AG04449 (cell line): ENCODE measurements around the gene BAZ2B.

Experiments
- CTCF ChIA-PET: fragments of 350-600 bp; formaldehyde crosslinking; extraction: SDS; loops from one replicate; lab custom pipeline; 2021; ENCODE audit warnings: antibody characterized with exemption; lab: Yijun Ruan, JAX
- POLR2A ChIA-PET: fragments of 400-600, 350-600 bp; formaldehyde crosslinking; extraction: SDS; loops from one replicate; lab custom pipeline; 2020; ENCODE audit warnings: antibody characterized with exemption, inconsistent platforms; lab: Yijun Ruan, JAX
- DNase-seq: peaks from one replicate; pipeline ENCODE4 v3.0.0-alpha.2; 2010; ENCODE audit warnings: low read depth, low spot score
- H3K4me3 ChIP-seq: 2 replicates; pipeline ENCODE4 v1.5.1; 2011; ENCODE audit warnings: low read depth, mild to moderate bottlenecking, control low read depth, low read length
- CTCF ChIP-seq: IDR thresholded peaks from one replicate; pipeline ENCODE4 v1.5.1; 2011; ENCODE audit warnings: mild to moderate bottlenecking, moderate library complexity, low read length, control low read depth, inconsistent platforms; ENCODE audit not compliant: insufficient read depth; ENCODE audit errors: missing control alignments

The BAZ2B gene

GRCh38 chr2:159561242-159561641 lies 55.1 kb downstream of the BAZ2B start:
- no peak for TF ChIP-seq CTCF
- DNase-seq: no peak
- ChIA-PET POLR2A (no interaction called here), CTCF (no interaction called here)
- no peak overlapping the region for H3K4me3 ChIP-seq

- TF ChIP-seq CTCF: no peak
- POLR2A ChIA-PET: no interaction called here
- CTCF ChIA-PET: interaction anchor here (0.7 kb wide), 1 partner anchor 156 kb away, joined by 3 read pairs; no protein-coding TSS in a partner anchor
- no peak overlapping the region for H3K4me3 ChIP-seq
- no peak for DNase-seq
Measured at GRCh38 chr2:159559034-159559433, 57.3 kb downstream of the BAZ2B start.

GRCh38 chr2:159558479-159558878 lies 57.9 kb downstream of the BAZ2B start:
- CTCF ChIA-PET: no interaction called here
- no peak for TF ChIP-seq CTCF
- POLR2A ChIA-PET: no interaction called here
- DNase-seq: no peak
- no peak overlapping the region for H3K4me3 ChIP-seq

- no peak overlapping the region for H3K4me3 ChIP-seq
- CTCF ChIA-PET: interaction anchor here (1.3 kb wide), 1 partner anchor 250 kb away, joined by 3 read pairs; no protein-coding TSS in a partner anchor
- TF ChIP-seq CTCF: no peak
- DNase-seq: no peak
- POLR2A ChIA-PET: no interaction called here
Measured at GRCh38 chr2:159557437-159558034, 58.8 kb downstream of the BAZ2B start.

- H3K4me3 ChIP-seq: no peak overlapping the region
- CTCF ChIA-PET: no interaction called here
- TF ChIP-seq CTCF: no peak
- no peak for DNase-seq
- POLR2A ChIA-PET: no interaction called here
Measured at GRCh38 chr2:159555651-159556392, 60.5 kb downstream of the BAZ2B start.

- ChIA-PET CTCF (no interaction called here), POLR2A (no interaction called here)
- DNase-seq: no peak
- no peak for TF ChIP-seq CTCF
- H3K4me3 ChIP-seq: no peak overlapping the region
Measured at GRCh38 chr2:159553727-159554126, 62.6 kb downstream of the BAZ2B start.
